ENCODE measurements around the gene TNFRSF18. TPM values are rescaled to one million over a fixed set of nuclear protein-coding genes. Genes with fewer than 3 reads are reported as not detected.

The TNFRSF18 gene
- total and polyA plus RNA-seq, 2 donors, result 4.2 to 29.9 TPM

DNA sequence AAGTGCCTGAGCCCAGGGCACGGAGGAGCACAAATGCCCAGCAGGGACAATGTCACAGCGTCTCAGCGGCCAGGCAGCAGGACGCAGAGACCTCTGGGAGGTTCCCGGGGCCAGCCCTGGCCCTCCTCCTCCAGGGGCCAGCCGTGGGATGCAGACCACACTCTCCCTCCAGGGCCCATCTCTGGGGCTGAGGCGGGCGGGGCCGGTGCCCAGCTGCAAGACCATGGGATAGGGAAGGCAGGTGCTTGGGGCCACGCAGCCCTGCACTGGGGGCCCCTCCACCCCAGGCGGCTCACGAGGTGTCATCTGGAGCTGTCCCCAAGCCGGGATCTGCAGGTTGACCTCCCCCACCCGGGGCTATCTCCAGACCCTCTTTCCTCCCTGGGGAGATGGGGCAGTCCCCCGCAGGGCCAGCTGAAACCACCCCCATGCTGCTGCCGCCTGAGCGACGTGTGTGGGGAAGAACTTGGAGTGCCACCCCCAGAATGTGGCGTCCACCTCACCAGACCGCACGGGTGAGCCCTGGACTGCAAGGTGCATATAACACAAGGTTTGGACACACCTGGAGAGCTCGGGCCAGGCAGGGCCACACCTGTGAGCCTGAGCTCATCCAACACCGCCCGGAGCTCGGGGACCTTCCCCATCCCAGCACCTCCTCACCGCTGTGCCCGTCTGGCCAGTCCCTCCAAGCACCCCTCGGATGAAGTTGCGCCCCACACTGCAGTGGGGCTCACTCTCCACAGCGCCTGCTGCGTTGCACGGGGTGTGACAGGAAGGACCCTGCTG is 36.8 kb downstream of the TNFRSF18 start:
- H3K4me1 ChIP-seq (ENCODE audit: control insufficient read depth in 2 of 2, insufficient read depth in 2 of 2, low read length in 2 of 2), result peaks cover 29 to 61% of the 10 kb centered on the region in 2 donors
- H3K4me3 ChIP-seq (ENCODE audit: low read length in 2 of 2), result no peak overlapping the region
- WGBS, result 75% methylated on average over 32 of the region's 32 CpGs
- peaks cover 0 to 70% of the 10 kb centered on the region in 2 donors for H3K27me3 ChIP-seq (ENCODE audit: control insufficient read depth in 2 of 2, insufficient read depth in 1 of 2, low read length in 1 of 2)
- no peaks in the 10 kb centered on the region for H3K36me3 ChIP-seq (ENCODE audit: control insufficient read depth in 2 of 2, insufficient read depth in 2 of 2, low read length in 1 of 2)
- no peak for DNase-seq (ENCODE audit: low read depth in 6 of 9, low spot score in 9 of 9)
- H3K27ac ChIP-seq (ENCODE audit: low read depth in 1 of 2, low read length in 1 of 2), result no peak overlapping the region
- H3K9me3 ChIP-seq (ENCODE audit: control insufficient read depth in 2 of 2, insufficient read depth in 1 of 2, low read length in 1 of 2), result peaks cover 0 to 9% of the 10 kb centered on the region in 2 donors

DNA sequence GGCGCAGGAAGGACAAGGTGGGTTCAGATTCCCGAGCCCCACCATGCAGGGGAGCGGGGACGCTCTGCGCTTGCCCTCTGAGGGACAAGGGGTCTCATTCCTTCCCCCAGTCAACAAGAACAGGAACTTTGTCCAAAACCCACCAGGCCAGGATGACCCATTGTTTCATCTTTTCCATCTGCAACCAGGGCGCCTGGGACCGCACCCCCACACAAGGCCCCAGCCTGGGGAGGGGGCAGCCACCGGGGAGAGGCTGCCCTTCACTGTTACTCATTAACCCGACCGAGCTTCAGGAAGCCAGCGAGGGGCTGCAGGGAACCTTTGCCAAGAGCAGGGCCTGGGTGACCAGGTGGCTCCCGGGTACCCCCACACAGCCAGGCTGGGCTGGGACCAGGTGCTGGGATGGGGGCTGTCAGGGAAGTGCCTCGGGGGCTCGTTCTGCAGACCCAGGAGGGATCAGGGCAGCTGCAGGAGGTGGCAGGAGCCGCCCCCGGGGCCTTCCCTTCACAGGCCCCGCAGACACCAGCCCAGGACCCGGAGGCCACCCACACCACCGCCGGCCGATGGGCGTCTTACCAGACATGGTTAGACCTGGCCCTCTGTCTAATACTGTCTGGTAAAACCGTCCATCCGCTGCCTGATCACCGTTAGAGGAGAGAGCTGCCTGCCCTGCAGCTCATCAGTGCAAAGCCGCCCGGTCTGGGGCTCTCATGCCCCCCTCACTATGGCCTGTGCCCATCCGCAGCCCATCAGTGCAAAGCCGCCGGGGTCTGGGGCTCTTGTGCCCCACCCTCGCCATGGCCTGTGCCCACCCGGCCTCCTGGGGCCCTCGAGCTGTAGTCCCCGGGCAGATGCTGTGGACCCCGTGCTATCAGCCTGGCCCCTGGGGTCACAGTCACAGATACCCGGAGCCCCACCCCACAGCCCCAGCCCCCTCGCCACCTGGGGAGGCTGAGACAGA is 37.7 kb downstream of the TNFRSF18 start:
- Histone ChIP-seq H3K9me3 (ENCODE audit: control insufficient read depth in 2 of 2, insufficient read depth in 1 of 2, low read length in 1 of 2) (peaks cover 0 to 7% of the 10 kb centered on the region in 2 donors), H3K4me1 (ENCODE audit: control insufficient read depth in 2 of 2, insufficient read depth in 2 of 2, low read length in 2 of 2) (peaks cover 25 to 52% of the 10 kb centered on the region in 2 donors), H3K27me3 (ENCODE audit: control insufficient read depth in 2 of 2, insufficient read depth in 1 of 2, low read length in 1 of 2) (peaks cover 0 to 68% of the 10 kb centered on the region in 2 donors), H3K4me3 (ENCODE audit: low read length in 2 of 2) (no peak overlapping the region), H3K36me3 (ENCODE audit: control insufficient read depth in 2 of 2, insufficient read depth in 2 of 2, low read length in 1 of 2) (no peaks in the 10 kb centered on the region), H3K27ac (ENCODE audit: low read depth in 1 of 2, low read length in 1 of 2) (no peak overlapping the region)
- 87% methylated on average over 37 of the region's 37 CpGs for WGBS
- no peak for DNase-seq (ENCODE audit: low read depth in 6 of 9, low spot score in 9 of 9)

DNA sequence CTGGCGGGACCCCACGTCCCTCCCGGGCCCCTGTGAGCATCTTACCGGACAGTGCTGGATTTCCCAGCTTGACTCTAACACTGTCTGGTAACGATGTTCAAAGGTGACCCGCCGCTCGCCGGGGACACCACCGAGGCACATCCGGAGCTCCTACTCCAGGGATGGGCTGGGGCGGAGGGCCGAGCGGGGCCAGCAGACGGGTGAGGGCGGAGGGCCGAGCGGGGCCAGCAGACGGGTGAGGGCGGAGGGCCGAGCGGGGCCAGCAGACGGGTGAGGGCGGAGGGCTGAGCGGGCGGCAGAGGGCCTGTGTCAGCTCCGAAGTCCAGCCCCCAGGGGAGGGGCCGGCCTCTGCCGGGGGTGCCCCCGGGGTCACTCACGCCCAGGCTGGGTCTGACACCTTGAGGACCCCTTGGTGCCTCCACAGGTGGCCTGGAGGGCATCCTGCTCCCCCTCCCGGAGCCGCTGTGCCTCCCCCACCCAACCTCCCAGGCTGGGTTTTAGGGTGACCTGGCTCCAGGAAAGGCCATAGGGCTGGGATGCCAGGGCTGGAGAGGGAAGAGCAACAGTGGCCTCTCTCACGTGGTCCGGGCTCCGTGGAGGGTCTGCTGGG is 38.4 kb downstream of the TNFRSF18 start:
- WGBS, result 97% methylated on average over 36 of the region's 36 CpGs
- no peak overlapping the region for H3K4me3 ChIP-seq (ENCODE audit: low read length in 2 of 2)
- DNase-seq (ENCODE audit: low read depth in 6 of 9, low spot score in 9 of 9), result no peak
- H3K4me1 ChIP-seq (ENCODE audit: control insufficient read depth in 2 of 2, insufficient read depth in 2 of 2, low read length in 2 of 2), result peaks cover 17 to 44% of the 10 kb centered on the region in 2 donors
- peaks cover 0 to 7% of the 10 kb centered on the region in 2 donors for H3K9me3 ChIP-seq (ENCODE audit: control insufficient read depth in 2 of 2, insufficient read depth in 1 of 2, low read length in 1 of 2)
- H3K27me3 ChIP-seq (ENCODE audit: control insufficient read depth in 2 of 2, insufficient read depth in 1 of 2, low read length in 1 of 2), result peaks cover 0 to 66% of the 10 kb centered on the region in 2 donors
- no peaks in the 10 kb centered on the region for H3K36me3 ChIP-seq (ENCODE audit: control insufficient read depth in 2 of 2, insufficient read depth in 2 of 2, low read length in 1 of 2)
- H3K27ac ChIP-seq (ENCODE audit: low read depth in 1 of 2, low read length in 1 of 2), result no peak overlapping the region

DNA sequence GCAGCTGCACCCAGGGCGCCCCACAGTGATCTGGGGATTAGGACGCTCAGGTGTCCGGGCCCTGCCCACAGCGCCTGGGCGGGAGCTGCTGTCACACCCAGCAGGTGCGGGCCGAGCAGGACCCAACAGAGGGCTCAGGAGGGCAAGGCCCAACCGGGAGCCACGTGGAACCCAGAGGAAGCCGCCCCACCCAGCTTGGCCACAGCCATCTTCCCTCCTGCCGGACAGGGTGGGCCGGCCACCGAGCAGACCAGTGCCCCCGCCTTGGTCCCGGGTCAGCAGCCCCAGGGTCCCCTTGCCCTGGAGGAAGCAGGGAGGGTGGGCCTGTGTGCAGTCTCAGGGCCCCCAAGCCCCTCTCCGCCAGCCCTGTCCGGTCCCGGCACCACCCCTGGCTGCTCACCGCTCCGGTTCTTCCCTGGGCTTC is 39.0 kb downstream of the TNFRSF18 start:
- Histone ChIP-seq H3K4me3 (ENCODE audit: low read length in 2 of 2) (no peak overlapping the region), H3K9me3 (ENCODE audit: control insufficient read depth in 2 of 2, insufficient read depth in 1 of 2, low read length in 1 of 2) (peaks cover 0 to 7% of the 10 kb centered on the region in 2 donors), H3K27ac (ENCODE audit: low read depth in 1 of 2, low read length in 1 of 2) (no peak overlapping the region), H3K4me1 (ENCODE audit: control insufficient read depth in 2 of 2, insufficient read depth in 2 of 2, low read length in 2 of 2) (peaks cover 17 to 40% of the 10 kb centered on the region in 2 donors), H3K36me3 (ENCODE audit: control insufficient read depth in 2 of 2, insufficient read depth in 2 of 2, low read length in 1 of 2) (no peaks in the 10 kb centered on the region), H3K27me3 (ENCODE audit: control insufficient read depth in 2 of 2, insufficient read depth in 1 of 2, low read length in 1 of 2) (peaks cover 0 to 67% of the 10 kb centered on the region in 2 donors)
- WGBS, result 92% methylated on average over 20 of the region's 20 CpGs
- no peak for DNase-seq (ENCODE audit: low read depth in 6 of 9, low spot score in 9 of 9)

DNA sequence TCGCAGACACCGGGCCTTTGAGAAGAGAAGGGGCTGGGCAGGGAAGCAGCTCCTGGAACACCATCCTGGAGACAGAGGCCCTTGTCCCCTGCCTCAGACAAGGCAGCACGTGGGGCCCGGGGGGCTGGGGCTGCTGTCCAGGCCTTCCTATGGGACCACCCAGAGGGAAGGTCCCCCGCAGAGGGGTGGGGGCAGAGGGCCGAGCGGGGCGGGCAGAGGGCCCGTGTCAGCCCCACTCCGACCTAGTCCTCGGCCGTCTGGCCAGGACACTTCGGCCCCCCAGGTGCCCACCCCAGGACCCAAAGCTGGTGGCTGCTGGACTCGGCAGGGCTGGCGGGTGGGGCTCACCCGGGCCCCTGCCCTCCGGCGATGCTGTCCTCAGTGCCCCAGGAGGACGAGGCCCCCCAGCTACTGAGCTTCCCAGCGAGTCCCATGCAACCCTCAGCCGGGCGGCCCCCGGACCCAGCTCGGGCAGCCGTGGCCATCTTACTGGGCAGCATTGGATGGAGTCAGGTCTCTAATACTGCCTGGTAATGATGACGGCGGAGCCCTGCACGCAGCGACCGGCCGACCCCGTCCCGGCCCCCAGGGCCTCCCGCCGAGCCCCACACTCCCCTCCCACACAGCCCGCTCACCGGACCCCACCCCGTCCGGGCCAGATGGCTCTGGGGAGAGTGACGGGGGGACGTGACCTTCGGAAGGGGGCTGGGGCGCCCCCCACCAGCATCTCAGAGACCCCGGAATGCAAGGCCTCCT is 39.6 kb downstream of the TNFRSF18 start:
- Histone ChIP-seq H3K36me3 (ENCODE audit: control insufficient read depth in 2 of 2, insufficient read depth in 2 of 2, low read length in 1 of 2) (no peaks in the 10 kb centered on the region), H3K4me3 (ENCODE audit: low read length in 2 of 2) (no peak overlapping the region), H3K4me1 (ENCODE audit: control insufficient read depth in 2 of 2, insufficient read depth in 2 of 2, low read length in 2 of 2) (peaks cover 13 to 34% of the 10 kb centered on the region in 2 donors), H3K27me3 (ENCODE audit: control insufficient read depth in 2 of 2, insufficient read depth in 1 of 2, low read length in 1 of 2) (peaks cover 0 to 67% of the 10 kb centered on the region in 2 donors), H3K9me3 (ENCODE audit: control insufficient read depth in 2 of 2, insufficient read depth in 1 of 2, low read length in 1 of 2) (peaks cover 0 to 2% of the 10 kb centered on the region in 2 donors), H3K27ac (ENCODE audit: low read depth in 1 of 2, low read length in 1 of 2) (no peak overlapping the region)
- WGBS, result 94% methylated on average over 44 of the region's 44 CpGs
- no peak for DNase-seq (ENCODE audit: low read depth in 6 of 9, low spot score in 9 of 9)

DNA sequence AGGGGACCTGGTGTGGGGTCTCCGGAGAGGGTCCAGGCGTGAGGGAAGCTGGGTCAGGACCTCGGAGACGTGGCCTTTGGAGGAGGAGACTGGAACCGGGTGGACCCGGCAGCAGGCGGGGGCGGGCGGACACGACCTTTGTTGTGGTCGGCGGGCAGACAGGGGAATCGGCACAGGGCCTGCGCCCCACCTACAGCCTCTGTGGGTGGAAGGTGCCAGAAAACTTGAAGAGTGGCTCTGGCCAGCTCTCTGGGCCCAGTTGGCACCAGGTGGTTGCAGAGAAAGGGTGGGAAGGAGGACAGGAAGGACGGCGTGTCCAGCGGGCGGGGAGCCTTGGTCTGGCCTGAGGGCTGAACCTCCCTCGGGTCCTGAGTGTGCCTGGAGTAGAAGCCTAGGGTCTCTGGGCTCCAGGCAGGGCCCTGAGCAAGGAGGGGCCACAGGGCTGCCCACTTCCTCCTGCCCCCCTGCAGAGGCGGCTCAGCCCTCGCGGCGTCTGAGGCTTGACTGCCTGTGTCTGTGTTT is 40.4 kb downstream of the TNFRSF18 start:
- peaks cover 0 to 60% of the 10 kb centered on the region in 2 donors for H3K27me3 ChIP-seq (ENCODE audit: control insufficient read depth in 2 of 2, insufficient read depth in 1 of 2, low read length in 1 of 2)
- no peak overlapping the region for H3K27ac ChIP-seq (ENCODE audit: low read depth in 1 of 2, low read length in 1 of 2)
- no peaks in the 10 kb centered on the region for H3K36me3 ChIP-seq (ENCODE audit: control insufficient read depth in 2 of 2, insufficient read depth in 2 of 2, low read length in 1 of 2)
- H3K4me1 ChIP-seq (ENCODE audit: control insufficient read depth in 2 of 2, insufficient read depth in 2 of 2, low read length in 2 of 2), result peaks cover 5 to 25% of the 10 kb centered on the region in 2 donors
- H3K9me3 ChIP-seq (ENCODE audit: control insufficient read depth in 2 of 2, insufficient read depth in 1 of 2, low read length in 1 of 2), result no peaks in the 10 kb centered on the region
- no peak overlapping the region for H3K4me3 ChIP-seq (ENCODE audit: low read length in 2 of 2)
- 77% methylated on average over 23 of the region's 23 CpGs for WGBS
- no peak for DNase-seq (ENCODE audit: low read depth in 6 of 9, low spot score in 9 of 9)

DNA sequence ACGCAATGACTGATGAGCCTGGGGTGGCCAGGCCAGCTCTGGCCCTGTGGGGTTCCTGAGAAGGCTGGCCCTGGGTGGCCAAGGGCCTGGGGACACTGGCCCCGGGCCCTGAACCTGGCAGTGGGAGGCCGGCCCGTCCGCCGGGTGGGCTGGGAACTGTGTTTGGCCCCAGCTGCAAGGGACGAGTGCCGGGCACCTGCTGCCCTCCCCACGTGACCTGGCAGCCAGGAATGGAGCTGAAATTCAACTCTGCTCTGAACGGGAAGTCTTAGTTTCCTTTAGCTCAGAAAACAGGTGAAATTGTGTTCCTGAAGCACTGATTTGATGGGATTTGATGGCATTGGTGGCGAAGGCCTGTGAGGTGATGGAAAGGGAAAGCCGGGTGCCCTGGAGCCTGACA is 40.9 kb downstream of the TNFRSF18 start:
- DNase-seq (ENCODE audit: low read depth in 6 of 9, low spot score in 9 of 9), result no peak
- H3K4me1 ChIP-seq (ENCODE audit: control insufficient read depth in 2 of 2, insufficient read depth in 2 of 2, low read length in 2 of 2), result peaks cover 4 to 21% of the 10 kb centered on the region in 2 donors
- H3K36me3 ChIP-seq (ENCODE audit: control insufficient read depth in 2 of 2, insufficient read depth in 2 of 2, low read length in 1 of 2), result no peaks in the 10 kb centered on the region
- whole genome bisulfite sequencing, result 82% methylated on average over 12 of the region's 12 CpGs
- H3K27me3 ChIP-seq (ENCODE audit: control insufficient read depth in 2 of 2, insufficient read depth in 1 of 2, low read length in 1 of 2), result peaks cover 0 to 56% of the 10 kb centered on the region in 2 donors
- peak overlapping the region in 1 of 2 donors; percentile 83 for H3K27ac ChIP-seq (ENCODE audit: low read depth in 1 of 2, low read length in 1 of 2)
- no peak overlapping the region for H3K4me3 ChIP-seq (ENCODE audit: low read length in 2 of 2)
- no peaks in the 10 kb centered on the region for H3K9me3 ChIP-seq (ENCODE audit: control insufficient read depth in 2 of 2, insufficient read depth in 1 of 2, low read length in 1 of 2)
